H1 (cell line): ENCODE results near the gene RESF1.

ENCODE experiments used
- KDM1A ChIP-seq: fragments of 200-600, 300-600 bp; sonication (generic); IDR thresholded peaks from 2 replicates; pipeline ENCODE4 v1.7.1; 2016; ENCODE audit warnings: mild to moderate bottlenecking, low read length, borderline replicate concordance
- POLR2A ChIP-seq, 2 experiments: IDR thresholded peaks; 1 replicate in 1 of 2; 2 replicates in 1 of 2; pipeline ENCODE4 v1.6.1; 2011; ENCODE audit warnings: low read depth in 2 of 2, low read length in 2 of 2, mild to moderate bottlenecking in 2 of 2; ENCODE audit errors: control extremely low read depth in 1 of 2
- POLR2AphosphoS5 ChIP-seq: IDR thresholded peaks from 2 replicates; pipeline ENCODE4 v1.6.1; 2011; ENCODE audit warnings: low read depth, low read length
- RAD21 ChIP-seq, 2 experiments: IDR thresholded peaks in 1 of 2; conservative IDR thresholded peaks in 1 of 2; 2 replicates each; pipeline ENCODE4 v1.6.1; 2011; ENCODE audit warnings: low read depth in 2 of 2, low read length in 2 of 2, improper control_type of control experiment in 1 of 2, inconsistent platforms in 1 of 2, mild to moderate bottlenecking in 1 of 2, moderate library complexity in 1 of 2
- SIN3A ChIP-seq, 2 experiments: IDR thresholded peaks in 1 of 2; conservative IDR thresholded peaks in 1 of 2; 2 replicates each; pipeline ENCODE4 v1.6.1; 2011 to 2012; ENCODE audit warnings: low read length in 2 of 2, improper control_type of control experiment in 1 of 2, low read depth in 1 of 2, mild to moderate bottlenecking in 1 of 2
- TF ChIP-seq, protein P1 (sequence below), 3 experiments: IDR thresholded peaks; 1 replicate in 2 of 3; 2 replicates in 1 of 3; pipeline versions ENCODE4 v1.5.1 to v1.6.1; 2011; ENCODE audit warnings: low read length in 3 of 3, mild to moderate bottlenecking in 3 of 3, inconsistent platforms in 2 of 3, low read depth in 1 of 3, moderate library complexity in 1 of 3; ENCODE audit not compliant: insufficient read depth in 1 of 3; ENCODE audit errors: control extremely low read depth in 1 of 3

DNA sequence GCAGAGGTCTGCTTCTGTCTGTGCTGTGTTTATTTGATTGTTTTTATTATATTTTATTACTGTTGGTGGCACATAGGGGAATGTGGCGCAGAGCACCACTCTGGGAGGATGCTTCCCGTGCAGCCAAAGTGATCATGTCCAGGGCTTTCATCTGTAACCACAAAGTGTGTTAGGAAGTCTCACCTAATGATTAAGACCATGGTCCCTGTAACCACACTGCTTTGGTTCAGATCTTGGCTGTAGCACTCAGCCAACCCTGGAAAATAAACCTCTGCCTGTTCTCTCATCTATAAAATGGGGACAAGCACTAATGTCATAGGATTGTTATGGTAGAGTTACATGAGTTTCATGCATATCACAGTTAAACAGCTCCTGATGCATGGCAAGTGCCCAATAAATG, 1.9 kb downstream of the RESF1 start:
- no peak for TF ChIP-seq RAD21 (IDR thresholded peaks at IDR 0.05 in 1 of 2, conservative IDR thresholded peaks at IDR 0.05 in 1 of 2; ENCODE audit: low read depth in 2 of 2, low read length in 2 of 2)
- no peak for TF ChIP-seq POLR2A (IDR thresholded peaks at IDR 0.05; ENCODE audit: control extremely low read depth in 1 of 2, low read depth in 2 of 2, low read length in 2 of 2)
- TF ChIP-seq KDM1A: no peak
- TF ChIP-seq, protein P1, sequence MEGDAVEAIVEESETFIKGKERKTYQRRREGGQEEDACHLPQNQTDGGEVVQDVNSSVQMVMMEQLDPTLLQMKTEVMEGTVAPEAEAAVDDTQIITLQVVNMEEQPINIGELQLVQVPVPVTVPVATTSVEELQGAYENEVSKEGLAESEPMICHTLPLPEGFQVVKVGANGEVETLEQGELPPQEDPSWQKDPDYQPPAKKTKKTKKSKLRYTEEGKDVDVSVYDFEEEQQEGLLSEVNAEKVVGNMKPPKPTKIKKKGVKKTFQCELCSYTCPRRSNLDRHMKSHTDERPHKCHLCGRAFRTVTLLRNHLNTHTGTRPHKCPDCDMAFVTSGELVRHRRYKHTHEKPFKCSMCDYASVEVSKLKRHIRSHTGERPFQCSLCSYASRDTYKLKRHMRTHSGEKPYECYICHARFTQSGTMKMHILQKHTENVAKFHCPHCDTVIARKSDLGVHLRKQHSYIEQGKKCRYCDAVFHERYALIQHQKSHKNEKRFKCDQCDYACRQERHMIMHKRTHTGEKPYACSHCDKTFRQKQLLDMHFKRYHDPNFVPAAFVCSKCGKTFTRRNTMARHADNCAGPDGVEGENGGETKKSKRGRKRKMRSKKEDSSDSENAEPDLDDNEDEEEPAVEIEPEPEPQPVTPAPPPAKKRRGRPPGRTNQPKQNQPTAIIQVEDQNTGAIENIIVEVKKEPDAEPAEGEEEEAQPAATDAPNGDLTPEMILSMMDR (IDR thresholded peaks at IDR 0.05; ENCODE audit: control extremely low read depth in 1 of 3, insufficient read depth in 1 of 3, low read depth in 1 of 3, low read length in 3 of 3): no peak
- no peak for TF ChIP-seq SIN3A (conservative IDR thresholded peaks at IDR 0.05 in 1 of 2, IDR thresholded peaks at IDR 0.05 in 1 of 2; ENCODE audit: low read depth in 1 of 2, low read length in 2 of 2)
- TF ChIP-seq POLR2AphosphoS5: no peak
